Mesothelial cell of epicardium (in vitro differentiated cells): ENCODE results near the gene RCAN1. TPM values are rescaled to one million over a fixed set of nuclear protein-coding genes. Genes with fewer than 3 reads are reported as not detected.

Source experiments
- DNase-seq, 2 experiments: peaks; one replicate each; pipeline ENCODE4 v3.0.0; 2021; ENCODE audit warnings: low spot score in 2 of 2; ENCODE audit not compliant: unreplicated experiment in 2 of 2
- H3K27ac Mint-ChIP-seq: 2 replicates; pipeline ENCODE4 v1.8.0; 2021; ENCODE audit warnings: mixed read lengths
- H3K27me3 Mint-ChIP-seq: 2 replicates; pipeline ENCODE4 v1.8.0; 2021; ENCODE audit warnings: low read depth, mixed read lengths
- H3K36me3 Mint-ChIP-seq: 2 replicates; pipeline ENCODE4 v1.8.0; 2021; ENCODE audit warnings: mixed read lengths
- H3K4me1 Mint-ChIP-seq: 2 replicates; pipeline ENCODE4 v1.8.0; 2021; ENCODE audit warnings: mixed read lengths
- H3K4me3 Mint-ChIP-seq: 2 replicates; pipeline ENCODE4 v1.8.0; 2021; ENCODE audit warnings: mild to moderate bottlenecking, moderate library complexity, mixed read lengths
- H3K9me3 Mint-ChIP-seq: 2 replicates; pipeline ENCODE4 v1.8.0; 2021; ENCODE audit warnings: mixed read lengths
- total RNA-seq: library from RNA; stranded (reverse); gene quantifications from 3 replicates; pipeline ENCODE4 v1.2.1, GENCODE V29; 2021
- TF ChIP-seq, protein P1 (sequence below): fragments of 200-600 bp; sonication (generic); IDR thresholded peaks from one replicate; pipeline ENCODE4 v1.5.0; 2021; ENCODE audit warnings: antibody characterized with exemption; ENCODE audit not compliant: unreplicated experiment

Gene RCAN1
- total RNA-seq, 1 donor from 2014 or later = 14.8 TPM

DNA sequence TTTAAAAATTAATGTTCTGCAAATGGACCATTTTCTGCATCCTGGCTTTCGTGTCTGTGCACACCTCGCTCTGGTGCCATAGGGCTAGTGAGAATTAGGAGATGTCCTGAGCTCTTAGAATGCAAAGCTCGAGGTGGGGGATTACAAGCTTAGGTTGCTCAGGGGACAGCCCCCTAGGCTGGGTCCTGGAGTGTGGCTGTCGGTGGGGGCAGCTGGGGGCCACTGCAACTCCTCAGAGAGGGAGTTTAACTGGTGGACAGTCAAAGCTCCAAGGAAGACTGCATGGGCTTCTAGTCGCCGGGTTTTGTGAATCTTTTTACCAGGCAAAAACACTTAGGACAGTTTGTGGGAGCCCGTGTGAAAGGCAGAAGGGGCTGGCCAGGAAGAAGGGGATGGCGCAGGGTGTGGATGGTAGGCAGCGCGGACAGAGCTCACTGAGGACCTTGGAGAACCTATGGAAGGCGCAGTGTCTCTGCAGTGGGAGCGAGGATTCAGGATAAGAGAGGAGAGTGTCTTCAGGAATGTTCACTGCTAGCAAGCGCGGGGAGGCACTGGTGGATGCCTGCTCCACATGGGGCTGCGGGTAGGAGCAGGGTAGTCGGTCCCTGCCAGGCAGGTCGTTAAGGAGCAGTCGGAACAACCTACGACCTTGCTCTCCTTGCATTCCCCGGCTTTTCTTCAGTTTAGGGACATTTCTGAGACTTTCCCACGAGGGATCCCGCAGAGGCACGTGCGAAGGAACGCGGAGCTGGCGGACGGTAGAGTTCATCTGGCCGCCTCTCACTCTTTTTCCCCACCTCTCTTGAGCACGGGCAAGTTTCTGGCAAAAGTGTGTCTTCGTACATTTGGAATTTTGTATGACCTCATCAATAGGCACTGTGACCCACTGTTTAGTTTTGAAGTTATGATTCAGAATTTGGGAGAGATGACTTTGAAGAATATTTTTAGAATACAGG is 90.0 kb downstream of the RCAN1 start:
- TF ChIP-seq, protein P1, sequence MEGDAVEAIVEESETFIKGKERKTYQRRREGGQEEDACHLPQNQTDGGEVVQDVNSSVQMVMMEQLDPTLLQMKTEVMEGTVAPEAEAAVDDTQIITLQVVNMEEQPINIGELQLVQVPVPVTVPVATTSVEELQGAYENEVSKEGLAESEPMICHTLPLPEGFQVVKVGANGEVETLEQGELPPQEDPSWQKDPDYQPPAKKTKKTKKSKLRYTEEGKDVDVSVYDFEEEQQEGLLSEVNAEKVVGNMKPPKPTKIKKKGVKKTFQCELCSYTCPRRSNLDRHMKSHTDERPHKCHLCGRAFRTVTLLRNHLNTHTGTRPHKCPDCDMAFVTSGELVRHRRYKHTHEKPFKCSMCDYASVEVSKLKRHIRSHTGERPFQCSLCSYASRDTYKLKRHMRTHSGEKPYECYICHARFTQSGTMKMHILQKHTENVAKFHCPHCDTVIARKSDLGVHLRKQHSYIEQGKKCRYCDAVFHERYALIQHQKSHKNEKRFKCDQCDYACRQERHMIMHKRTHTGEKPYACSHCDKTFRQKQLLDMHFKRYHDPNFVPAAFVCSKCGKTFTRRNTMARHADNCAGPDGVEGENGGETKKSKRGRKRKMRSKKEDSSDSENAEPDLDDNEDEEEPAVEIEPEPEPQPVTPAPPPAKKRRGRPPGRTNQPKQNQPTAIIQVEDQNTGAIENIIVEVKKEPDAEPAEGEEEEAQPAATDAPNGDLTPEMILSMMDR = no peak
- peak in 1 of 2 experiments; percentile 50 for DNase-seq
- Mint-ChIP-seq H3K27ac (peak overlapping the region; percentile 98), H3K9me3 (peaks cover 10% of the 10 kb centered on the region), H3K4me1 (peaks cover 24% of the 10 kb centered on the region), H3K27me3 (no peaks in the 10 kb centered on the region), H3K36me3 (peaks cover 13% of the 10 kb centered on the region), H3K4me3 (peak overlapping the region; percentile 61)

DNA sequence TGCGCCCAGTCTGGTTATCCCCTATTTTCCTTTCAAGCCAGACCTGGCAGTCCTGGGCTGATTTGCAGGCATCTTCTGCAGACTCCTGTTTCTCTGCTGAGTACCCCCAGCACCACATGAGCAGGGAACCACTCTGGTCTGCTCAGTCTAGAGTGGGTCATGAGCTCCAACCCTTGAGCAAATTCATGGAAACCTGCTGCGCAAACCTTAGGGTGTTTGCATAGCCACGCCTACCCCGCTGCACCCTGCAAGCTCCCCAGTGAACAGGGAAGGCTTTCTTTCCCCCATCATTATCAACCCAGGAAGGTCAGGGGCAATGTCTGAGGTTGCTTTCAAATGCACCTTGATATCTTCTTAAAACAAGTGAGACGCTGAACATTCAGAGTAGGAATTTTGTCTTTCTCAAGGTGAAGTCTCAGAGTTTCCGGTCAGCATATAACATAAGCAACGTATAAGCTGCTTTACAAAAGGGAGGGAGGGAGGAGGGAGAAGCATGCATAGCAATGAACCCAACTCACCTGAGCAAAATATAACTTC is 91.8 kb downstream of the RCAN1 start:
- Mint-ChIP-seq H3K27ac (no peak overlapping the region), H3K9me3 (peaks cover 6% of the 10 kb centered on the region), H3K4me1 (peaks cover 24% of the 10 kb centered on the region), H3K4me3 (no peak overlapping the region), H3K27me3 (no peaks in the 10 kb centered on the region), H3K36me3 (peaks cover 18% of the 10 kb centered on the region)
- no peak for DNase-seq
- TF ChIP-seq, protein P1 = no peak

GRCh38 chr21:34522284-34522683 is 92.6 kb downstream of the RCAN1 start:
- H3K9me3 Mint-ChIP-seq = no peaks in the 10 kb centered on the region
- no peaks in the 10 kb centered on the region for H3K27me3 Mint-ChIP-seq
- DNase-seq = no peak
- TF ChIP-seq, protein P1 = no peak
- H3K36me3 Mint-ChIP-seq = peaks cover 23% of the 10 kb centered on the region
- no peak overlapping the region for H3K4me3 Mint-ChIP-seq
- H3K4me1 Mint-ChIP-seq = peaks cover 24% of the 10 kb centered on the region
- no peak overlapping the region for H3K27ac Mint-ChIP-seq

- no peak overlapping the region for H3K4me3 Mint-ChIP-seq
- DNase-seq = no peak
- peaks cover 19% of the 10 kb centered on the region for H3K4me1 Mint-ChIP-seq
- H3K9me3 Mint-ChIP-seq = no peaks in the 10 kb centered on the region
- H3K27me3 Mint-ChIP-seq = no peaks in the 10 kb centered on the region
- H3K27ac Mint-ChIP-seq = no peak overlapping the region
- TF ChIP-seq, protein P1 = no peak
- peaks cover 23% of the 10 kb centered on the region for H3K36me3 Mint-ChIP-seq
Observed at GRCh38 chr21:34521561-34521960, 93.4 kb downstream of the RCAN1 start.

- no peaks in the 10 kb centered on the region for H3K27me3 Mint-ChIP-seq
- no peak overlapping the region for H3K4me3 Mint-ChIP-seq
- H3K9me3 Mint-ChIP-seq = no peaks in the 10 kb centered on the region
- peaks cover 13% of the 10 kb centered on the region for H3K4me1 Mint-ChIP-seq
- TF ChIP-seq, protein P1 = no peak
- DNase-seq = no peak
- no peak overlapping the region for H3K27ac Mint-ChIP-seq
- peaks cover 23% of the 10 kb centered on the region for H3K36me3 Mint-ChIP-seq
Observed at GRCh38 chr21:34520764-34521508, 94.0 kb downstream of the RCAN1 start.
